HG02759 (cell line): ENCODE results near the gene AOPEP.

Experiments
- ATAC-seq: cut with Tn5 transposase; IDR thresholded peaks from one replicate; pipeline ENCODE4 v1.9.1; 2021; ENCODE audit warnings: mild to moderate bottlenecking, moderate library complexity; ENCODE audit not compliant: unreplicated experiment

AOPEP gene

GRCh38 chr9:94909250-94909894 lies 182.9 kb downstream of the AOPEP start:
- no peak for ATAC-seq

- no peak for ATAC-seq
Measured at GRCh38 chr9:94909965-94910730, 183.6 kb downstream of the AOPEP start.

- ATAC-seq, result no peak
Measured at GRCh38 chr9:94911211-94911610, 184.7 kb downstream of the AOPEP start.

- ATAC-seq, result no peak
Measured at GRCh38 chr9:94911986-94912635, 185.6 kb downstream of the AOPEP start.

GRCh38 chr9:94912700-94913249 lies 186.3 kb downstream of the AOPEP start:
- ATAC-seq, result no peak

GRCh38 chr9:94913550-94913949 lies 187.1 kb downstream of the AOPEP start:
- no peak for ATAC-seq

DNA sequence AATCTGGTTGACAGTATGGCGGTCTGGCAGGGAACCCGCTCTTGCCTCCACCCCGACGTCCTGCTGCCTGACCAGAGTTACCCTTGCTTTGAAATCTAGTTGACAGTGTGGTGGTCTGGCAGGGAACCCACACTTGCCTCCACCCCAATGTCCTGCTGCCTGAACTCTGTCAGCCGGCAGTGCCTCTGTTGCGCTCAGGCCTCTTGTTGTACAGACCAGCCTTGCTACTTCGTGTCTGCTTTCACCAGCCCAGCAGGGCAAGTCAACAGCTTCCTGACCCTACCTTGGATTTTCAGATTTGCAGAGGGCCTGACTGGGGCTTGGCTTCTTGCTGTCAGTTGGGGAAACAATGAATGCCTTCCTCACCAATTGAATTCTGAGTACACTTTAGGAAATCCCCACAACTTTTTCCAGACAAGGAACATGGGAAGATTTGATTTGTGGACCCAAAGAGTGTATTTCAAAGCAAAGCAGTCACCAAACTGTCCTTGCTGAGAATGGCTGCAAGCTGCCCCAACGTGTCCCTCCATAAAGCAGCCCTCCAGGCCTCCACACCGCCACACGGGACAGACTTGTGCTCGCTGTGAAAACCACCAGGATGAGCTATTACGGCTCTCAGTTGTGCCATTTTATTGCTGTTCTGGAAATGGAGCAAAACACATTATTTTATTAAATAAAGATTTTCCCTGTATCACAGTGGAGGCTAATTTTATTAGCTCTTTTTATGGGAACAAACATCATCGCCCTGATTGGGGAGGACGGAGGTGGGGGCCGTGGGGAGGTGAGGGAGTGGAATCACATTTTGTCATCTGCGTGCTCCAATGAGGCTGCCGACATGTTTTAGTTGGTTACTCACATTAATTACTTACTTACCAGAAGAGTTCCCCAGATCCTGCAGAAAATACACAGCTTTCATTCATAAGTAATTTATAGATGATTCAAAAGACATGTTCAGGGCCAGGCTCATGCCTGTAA lies 189.3 kb downstream of the AOPEP start:
- ATAC-seq, result no peak

GRCh38 chr9:94916956-94917355 lies 190.5 kb downstream of the AOPEP start:
- no peak for ATAC-seq

DNA sequence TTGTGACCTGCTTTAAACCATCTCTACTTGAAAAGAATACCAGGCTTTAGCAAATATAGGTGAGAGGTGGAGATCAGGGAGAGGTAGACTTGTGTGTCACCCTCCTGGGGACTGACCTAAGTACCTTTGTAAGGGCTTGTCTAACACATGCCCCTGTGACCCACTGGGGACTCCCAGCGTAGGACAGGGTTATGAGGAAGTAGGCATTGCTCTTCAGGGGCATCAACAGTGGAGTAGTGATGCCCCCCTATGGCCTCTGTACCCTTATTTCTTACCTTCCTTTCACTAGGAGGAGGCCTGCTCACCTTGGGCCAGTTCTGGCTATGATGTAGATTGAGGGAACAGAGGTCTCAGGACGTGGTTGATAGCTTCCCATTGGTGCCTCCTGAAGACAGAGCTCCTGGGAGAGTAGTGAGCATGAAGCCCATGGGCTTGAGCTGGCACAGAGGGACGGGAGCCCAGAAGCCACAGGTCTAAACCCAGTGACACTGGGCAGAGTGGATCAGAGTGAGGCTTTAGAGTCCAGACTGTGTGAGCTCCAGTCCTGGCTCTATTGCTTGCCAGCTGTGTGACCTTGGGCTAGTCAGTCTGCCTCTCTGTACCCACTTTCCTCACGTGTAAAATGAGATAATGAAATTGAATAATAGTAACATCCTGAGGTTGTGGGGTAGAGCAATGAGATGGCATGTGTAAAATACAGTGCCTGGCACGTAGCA lies 191.7 kb downstream of the AOPEP start:
- ATAC-seq, result peak; percentile 78

GRCh38 chr9:94919376-94920098 lies 193.0 kb downstream of the AOPEP start:
- no peak for ATAC-seq

- ATAC-seq, result no peak
Measured at GRCh38 chr9:94920420-94921091, 194.1 kb downstream of the AOPEP start.

DNA sequence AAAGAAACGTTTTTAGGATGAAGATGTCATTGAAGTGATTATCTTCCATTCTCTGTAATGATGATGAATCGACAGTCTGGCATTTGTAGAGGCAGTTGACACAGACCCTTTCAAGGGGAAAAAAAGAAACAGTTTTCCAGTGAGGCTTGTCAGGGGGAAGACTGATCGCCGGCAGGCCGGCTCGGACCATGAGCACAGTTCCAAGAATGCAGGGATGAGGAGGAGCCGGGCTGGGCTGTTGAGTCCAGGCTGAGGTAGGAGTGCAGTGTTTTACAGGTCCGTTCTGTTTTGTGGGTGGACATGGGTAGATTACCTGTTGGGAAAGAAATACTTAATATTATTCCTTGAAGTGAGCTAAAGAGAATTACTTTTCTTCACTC lies 194.6 kb downstream of the AOPEP start:
- ATAC-seq, result no peak

- ATAC-seq, result no peak
Measured at GRCh38 chr9:94921656-94922055, 195.2 kb downstream of the AOPEP start.

DNA sequence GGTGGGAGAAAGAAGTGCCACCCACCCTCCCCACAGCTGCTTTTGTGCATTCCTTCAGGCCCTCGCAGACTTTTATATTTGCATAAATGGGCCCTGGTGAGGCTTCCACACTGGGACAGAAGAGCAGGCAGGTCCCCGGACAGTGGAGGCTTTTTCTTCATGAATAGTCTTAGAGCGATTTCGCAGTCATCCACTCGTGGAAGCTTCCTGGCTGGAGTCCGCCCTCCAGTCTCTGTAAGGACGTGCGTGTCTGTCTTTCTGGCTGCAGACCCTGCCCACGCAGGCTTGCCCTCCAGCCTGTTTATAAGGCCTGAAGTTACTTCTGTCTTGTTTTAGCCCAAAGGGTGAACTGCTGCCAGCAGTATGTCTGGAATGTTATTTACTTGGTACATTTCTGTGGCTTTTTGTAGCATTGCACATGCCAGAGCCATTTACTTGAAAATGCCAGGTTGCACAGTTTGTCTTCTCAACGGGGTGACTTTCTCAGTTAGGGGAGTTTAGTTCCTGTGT lies 195.7 kb downstream of the AOPEP start:
- no peak for ATAC-seq

DNA sequence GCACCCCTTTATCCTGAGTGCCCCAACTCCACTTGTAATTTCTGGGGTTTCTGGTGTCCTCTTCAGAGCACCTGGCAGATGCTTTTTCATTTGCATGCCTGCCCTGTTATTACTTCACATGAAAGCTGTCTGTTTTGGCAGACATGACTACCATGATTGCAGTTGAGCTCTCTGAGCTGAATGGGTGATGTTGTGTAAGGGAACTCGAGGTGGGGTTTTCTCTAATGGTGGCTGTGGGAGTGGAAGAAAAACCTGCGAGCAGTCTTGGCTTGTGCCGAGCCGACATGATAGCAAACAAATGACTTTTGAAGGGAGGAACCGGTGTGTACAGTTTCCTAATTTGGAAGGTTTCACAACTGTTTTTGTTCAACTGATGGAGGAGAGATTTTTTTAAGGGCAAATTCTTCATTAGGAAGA lies 196.2 kb downstream of the AOPEP start:
- no peak for ATAC-seq

DNA sequence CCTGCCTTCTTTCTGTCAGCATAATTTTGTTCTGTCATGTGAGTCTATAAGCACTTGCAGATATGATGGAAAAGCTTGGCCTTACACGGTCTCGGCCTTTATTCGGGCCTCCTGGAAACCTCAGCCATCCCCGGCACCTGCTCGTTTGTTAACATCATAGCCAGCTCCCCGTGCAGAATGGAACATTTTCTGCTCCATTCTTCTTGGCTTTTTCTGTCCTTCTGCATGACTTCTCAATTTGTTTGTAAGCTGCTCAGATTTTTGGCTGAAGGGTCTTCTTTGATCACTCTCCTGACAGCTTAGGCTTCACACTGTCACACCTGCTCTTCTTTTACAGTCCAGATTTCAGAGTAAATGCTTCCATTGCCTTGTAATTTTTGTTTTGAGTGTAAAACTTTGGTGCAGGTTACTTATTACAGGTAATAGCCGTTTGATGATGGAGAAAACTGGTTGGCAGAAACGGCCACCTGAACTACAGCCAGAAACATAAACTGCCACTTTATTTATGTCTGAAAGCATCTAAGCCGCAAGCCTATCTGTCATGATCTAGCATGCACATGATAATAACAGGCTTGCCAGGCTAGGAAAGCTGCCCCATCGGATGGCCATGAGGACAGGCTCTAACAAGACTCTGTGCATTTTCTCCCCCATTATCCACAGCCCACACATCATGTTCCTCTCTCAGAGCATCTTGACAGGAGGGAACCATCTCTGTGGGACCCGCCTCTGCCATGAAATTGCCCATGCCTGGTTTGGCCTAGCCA lies 197.0 kb downstream of the AOPEP start:
- ATAC-seq, result no peak

- ATAC-seq, result no peak
Measured at GRCh38 chr9:94925751-94926430, 199.4 kb downstream of the AOPEP start.
